GM12801 (cell line): ENCODE results near the gene MCM9.

Source experiments
- TF ChIP-seq, protein P1 (sequence below): IDR thresholded peaks from one replicate; pipeline ENCODE4 v1.5.1; 2011; ENCODE audit warnings: control low read depth; ENCODE audit not compliant: insufficient read length; ENCODE audit errors: extremely low read depth

The MCM9 gene

GRCh38 chr6:118774581-118774980 is 160.4 kb downstream of the MCM9 start:
- TF ChIP-seq, protein P1, sequence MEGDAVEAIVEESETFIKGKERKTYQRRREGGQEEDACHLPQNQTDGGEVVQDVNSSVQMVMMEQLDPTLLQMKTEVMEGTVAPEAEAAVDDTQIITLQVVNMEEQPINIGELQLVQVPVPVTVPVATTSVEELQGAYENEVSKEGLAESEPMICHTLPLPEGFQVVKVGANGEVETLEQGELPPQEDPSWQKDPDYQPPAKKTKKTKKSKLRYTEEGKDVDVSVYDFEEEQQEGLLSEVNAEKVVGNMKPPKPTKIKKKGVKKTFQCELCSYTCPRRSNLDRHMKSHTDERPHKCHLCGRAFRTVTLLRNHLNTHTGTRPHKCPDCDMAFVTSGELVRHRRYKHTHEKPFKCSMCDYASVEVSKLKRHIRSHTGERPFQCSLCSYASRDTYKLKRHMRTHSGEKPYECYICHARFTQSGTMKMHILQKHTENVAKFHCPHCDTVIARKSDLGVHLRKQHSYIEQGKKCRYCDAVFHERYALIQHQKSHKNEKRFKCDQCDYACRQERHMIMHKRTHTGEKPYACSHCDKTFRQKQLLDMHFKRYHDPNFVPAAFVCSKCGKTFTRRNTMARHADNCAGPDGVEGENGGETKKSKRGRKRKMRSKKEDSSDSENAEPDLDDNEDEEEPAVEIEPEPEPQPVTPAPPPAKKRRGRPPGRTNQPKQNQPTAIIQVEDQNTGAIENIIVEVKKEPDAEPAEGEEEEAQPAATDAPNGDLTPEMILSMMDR = no peak

GRCh38 chr6:118772886-118773285 is 162.1 kb downstream of the MCM9 start:
- TF ChIP-seq, protein P1 = no peak

DNA sequence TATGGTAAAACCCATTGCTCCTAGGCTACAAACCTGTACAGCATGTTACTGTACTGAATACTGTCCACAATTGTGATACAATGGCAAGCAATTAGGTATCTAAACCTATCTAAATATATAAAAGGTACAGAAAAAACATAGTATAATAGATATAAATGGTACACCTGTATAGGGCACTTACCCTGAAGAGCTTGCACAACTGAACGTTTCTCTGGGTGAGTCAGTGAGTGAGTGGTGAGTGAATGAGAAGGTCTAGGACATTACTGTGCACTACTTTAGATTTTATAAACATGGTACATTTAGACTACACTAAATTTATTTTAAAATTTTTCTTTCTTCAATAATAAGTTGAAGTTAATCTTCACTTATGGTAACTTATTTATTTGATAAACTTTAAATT is 163.7 kb downstream of the MCM9 start:
- TF ChIP-seq, protein P1 = no peak

- TF ChIP-seq, protein P1 = no peak
Observed at GRCh38 chr6:118770835-118771234, 164.1 kb downstream of the MCM9 start.

DNA sequence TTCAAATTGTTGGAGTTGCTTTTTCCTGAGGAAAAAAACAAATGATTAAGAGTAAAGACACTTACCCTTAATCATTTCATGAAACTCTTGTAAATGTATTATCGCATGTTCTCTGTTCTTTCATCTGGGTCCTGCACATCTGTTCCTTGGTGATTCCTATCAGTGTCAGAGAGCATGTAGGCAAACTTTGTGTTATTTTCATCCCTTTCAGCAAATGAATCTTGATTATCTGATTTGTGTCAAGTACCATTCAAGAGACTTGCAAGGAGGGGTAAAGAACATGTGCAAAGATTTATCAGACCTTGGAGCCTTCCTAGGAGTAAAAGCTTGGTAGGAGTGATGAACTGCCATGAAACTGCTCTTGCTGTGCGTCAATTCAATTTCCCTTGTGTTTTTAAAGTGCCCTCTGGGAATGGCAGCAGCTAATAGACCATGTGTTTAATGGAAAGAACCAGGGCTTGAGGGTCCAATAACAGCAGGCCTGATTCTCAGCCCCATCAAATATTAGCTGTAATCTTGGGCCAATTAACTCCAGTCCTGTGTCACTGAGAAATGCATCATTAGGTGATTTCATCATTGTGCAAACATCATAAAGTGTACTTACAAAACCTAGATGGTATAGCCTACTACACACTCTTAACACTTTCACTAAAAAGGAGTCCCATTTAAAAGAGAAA is 164.7 kb downstream of the MCM9 start:
- TF ChIP-seq, protein P1 = no peak

GRCh38 chr6:118768904-118769325 is 166.0 kb downstream of the MCM9 start:
- TF ChIP-seq, protein P1 = no peak

GRCh38 chr6:118768441-118768840 is 166.5 kb downstream of the MCM9 start:
- TF ChIP-seq, protein P1 = no peak
